GM12874 (cell line): ENCODE results near the gene SULT6B1.

ENCODE experiments used
- TF ChIP-seq, protein P1 (sequence below): IDR thresholded peaks from 2 replicates; pipeline ENCODE4 v1.5.1; 2011; ENCODE audit warnings: low read depth, mild to moderate bottlenecking, control low read depth, low read length, moderate library complexity; ENCODE audit not compliant: insufficient read depth

The SULT6B1 gene, protein sequence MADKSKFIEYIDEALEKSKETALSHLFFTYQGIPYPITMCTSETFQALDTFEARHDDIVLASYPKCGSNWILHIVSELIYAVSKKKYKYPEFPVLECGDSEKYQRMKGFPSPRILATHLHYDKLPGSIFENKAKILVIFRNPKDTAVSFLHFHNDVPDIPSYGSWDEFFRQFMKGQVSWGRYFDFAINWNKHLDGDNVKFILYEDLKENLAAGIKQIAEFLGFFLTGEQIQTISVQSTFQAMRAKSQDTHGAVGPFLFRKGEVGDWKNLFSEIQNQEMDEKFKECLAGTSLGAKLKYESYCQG

DNA sequence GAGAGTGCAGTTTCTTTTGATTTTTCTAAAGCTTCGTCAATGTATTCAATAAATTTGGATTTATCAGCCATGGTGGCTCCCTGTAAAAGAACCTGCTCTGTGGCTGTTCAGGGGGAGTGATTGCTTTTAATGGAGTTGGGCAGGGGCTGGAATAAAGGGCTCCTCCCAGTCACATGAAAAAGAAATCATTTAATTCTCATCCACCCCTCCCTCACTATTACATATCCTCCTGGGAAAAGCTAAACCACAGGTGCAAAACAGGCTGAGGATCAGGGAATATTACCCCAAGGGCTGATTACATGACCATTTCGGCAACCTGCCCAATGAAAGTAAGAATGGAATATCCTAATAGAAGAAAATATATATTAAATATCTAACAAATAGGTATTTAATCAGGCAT lies at the start of gene SULT6B1:
Gene SULT6B1 (minus strand): TSS at position 101 of the 400 bp plus-strand sequence. CDS start 30 bp downstream, at position 71.
- TF ChIP-seq, protein P1, sequence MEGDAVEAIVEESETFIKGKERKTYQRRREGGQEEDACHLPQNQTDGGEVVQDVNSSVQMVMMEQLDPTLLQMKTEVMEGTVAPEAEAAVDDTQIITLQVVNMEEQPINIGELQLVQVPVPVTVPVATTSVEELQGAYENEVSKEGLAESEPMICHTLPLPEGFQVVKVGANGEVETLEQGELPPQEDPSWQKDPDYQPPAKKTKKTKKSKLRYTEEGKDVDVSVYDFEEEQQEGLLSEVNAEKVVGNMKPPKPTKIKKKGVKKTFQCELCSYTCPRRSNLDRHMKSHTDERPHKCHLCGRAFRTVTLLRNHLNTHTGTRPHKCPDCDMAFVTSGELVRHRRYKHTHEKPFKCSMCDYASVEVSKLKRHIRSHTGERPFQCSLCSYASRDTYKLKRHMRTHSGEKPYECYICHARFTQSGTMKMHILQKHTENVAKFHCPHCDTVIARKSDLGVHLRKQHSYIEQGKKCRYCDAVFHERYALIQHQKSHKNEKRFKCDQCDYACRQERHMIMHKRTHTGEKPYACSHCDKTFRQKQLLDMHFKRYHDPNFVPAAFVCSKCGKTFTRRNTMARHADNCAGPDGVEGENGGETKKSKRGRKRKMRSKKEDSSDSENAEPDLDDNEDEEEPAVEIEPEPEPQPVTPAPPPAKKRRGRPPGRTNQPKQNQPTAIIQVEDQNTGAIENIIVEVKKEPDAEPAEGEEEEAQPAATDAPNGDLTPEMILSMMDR, result no peak

DNA sequence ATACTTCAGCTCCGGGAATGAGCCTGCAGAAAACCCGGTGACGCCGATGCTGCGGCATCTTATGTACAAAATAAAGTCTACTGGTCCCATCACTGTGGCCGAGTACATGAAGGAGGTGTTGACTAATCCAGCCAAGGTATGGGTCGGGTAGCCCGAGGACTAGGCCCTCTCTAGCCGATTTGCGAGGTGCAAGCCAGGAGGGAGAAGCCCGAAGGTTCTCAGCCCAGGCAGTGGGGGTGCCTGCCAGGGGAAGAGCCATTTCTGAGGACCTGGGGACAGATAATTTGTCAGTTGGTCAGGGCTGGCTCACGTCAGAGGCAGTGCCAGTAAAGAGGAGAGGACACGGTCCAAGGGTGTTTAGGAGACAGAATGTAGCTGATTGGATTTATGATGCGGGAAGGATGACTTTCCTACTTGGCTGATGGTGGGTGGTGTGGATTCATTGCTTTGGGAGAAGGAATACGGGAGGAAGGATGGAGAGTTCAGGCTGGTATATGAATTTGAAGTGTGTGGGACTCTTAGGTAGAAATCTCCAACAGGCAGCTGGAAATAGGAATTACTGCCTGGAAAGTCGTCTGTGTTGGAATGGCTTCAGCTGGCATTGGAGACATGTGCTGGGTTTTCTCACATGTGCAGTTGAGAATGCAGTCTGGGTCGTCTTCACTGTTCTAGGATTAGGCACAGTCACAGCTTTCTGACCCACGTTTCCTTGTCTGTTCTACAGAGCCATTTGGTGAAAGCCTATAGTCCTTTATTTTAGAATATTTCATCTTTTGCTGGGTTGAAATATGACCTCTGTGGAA lies 43.9 kb upstream of the SULT6B1 start:
- TF ChIP-seq, protein P1, result no peak

DNA sequence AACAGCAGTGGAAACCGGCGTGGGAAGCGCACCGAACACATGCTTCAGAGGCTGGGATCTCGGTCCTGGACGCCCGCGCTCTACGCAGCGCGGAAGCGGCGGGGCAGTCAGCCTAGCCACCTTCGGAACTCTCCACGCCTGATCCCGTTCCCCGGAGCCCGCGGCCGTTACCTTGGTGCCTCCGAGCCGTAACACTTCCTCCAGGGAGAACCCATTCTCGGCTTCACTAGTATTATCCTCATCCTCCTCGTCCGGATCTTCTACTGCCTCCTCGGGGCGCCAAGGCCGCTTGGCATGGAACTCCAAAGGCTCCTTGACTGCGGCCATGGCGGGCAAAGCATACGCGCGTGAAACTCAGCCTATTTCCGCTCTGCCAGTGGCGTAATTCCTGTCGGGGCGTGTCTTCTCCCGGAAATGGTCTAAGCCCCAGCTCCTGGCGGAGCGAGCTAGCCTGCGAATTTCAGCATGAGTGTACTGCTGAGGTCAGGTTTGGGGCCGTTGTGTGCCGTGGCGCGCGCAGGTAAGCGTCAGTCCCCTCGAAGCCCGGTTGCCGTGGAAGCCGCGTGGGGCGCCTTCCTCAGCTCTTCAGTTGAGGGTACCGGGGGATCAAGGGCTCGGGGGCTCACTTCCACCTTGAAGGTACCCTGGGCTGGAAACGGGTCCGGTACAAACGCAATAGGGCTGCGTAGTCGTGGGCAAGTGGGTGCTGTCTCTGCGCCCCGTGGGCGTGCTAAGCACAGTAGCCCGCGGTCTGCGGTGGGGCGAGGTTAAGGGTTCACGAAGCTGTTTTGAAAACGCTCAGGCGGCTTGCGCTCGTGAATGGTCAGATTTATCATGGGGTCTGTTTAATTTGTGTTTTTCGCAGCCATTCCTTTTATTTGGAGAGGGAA lies 43.0 kb upstream of the SULT6B1 start, which contains the start of the genes CEBPZ and NDUFAF7:
Gene CEBPZ (minus strand): TSS at position 356 of the 890 bp plus-strand sequence. CDS start 29 bp downstream, at position 327.
Gene NDUFAF7 (plus strand): TSS at position 418 of the 890 bp plus-strand sequence. CDS start 48 bp downstream, at position 466.
- TF ChIP-seq, protein P1, result no peak

DNA sequence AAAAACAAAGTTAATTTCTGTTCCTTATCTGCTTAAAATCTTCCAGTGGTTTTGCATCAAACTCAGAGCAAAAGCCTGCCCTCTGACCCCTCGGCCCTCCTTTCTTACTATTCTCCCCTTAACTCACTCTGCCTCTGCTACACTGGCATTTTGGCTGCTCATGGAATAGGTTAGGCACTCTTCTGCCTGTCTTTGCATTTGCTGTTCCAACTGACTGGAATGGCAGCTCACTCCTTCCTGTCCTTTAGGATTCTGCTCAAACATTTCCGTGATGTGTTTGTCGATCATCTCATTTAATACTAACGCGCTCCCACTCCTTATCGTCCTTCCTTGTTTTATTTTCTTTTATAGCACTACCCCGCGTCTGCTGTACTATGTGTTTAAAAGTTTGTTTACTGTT lies 42.1 kb upstream of the SULT6B1 start:
- TF ChIP-seq, protein P1, result no peak

DNA sequence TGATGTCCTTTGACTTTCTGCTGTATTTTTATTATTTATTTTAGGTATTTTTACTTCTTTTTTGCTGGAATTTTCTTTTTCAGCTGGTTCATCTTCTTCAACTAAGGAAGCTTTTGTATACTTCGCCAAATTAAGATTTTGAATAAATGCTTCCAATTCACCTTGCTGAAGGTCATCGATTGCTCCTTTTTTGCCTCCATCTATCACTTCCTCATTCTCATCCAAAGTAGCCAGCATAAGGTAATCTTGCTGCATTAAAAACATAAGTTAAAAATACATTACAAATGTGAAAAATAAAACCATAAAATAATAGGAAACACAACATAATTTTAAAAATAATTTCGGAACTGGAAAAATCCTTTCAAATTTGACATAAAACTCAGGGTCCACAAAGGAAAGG lies 40.3 kb upstream of the SULT6B1 start:
- TF ChIP-seq, protein P1, result no peak

DNA sequence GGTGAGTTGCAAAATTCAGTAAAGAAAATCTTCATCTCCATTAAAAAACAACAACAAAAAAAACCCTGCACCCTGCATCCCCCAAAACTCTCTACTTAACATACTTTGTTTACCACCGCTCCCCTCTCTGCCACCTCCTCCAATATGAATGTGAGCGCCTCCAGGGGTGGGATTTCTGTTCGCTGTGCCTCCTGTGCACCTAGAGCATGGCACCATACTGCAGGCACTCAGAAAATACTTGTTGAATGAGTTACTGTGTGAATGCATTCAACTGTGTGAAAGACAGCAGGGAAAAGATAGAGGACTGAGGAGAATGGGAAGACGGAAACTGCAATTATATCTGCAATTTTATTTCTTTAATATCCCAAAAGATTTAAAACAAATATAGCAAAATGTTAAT lies 38.4 kb upstream of the SULT6B1 start:
- TF ChIP-seq, protein P1, result no peak
